MM.1S (cell line): ENCODE measurements around the gene MRPL52.

Experiments used
- DNase-seq: peaks from one replicate; pipeline ENCODE4 v3.0.0-alpha.2; 2015
- H2AFZ ChIP-seq: fragments of 300-600 bp; sonication (generic); 2 replicates; pipeline ENCODE4 v1.6.0; 2016; ENCODE audit warnings: antibody characterized with exemption, low read length
- H3F3A ChIP-seq: fragments of 300-600 bp; sonication (generic); 2 replicates; pipeline ENCODE4 v1.6.1; 2016; ENCODE audit warnings: mild to moderate bottlenecking, antibody characterized with exemption, low read length, moderate library complexity, mixed read lengths; ENCODE audit not compliant: insufficient read depth
- H3K27ac ChIP-seq: fragments of 300-600 bp; sonication (generic); 2 replicates; pipeline ENCODE4 v1.5.1; 2016; ENCODE audit warnings: mild to moderate bottlenecking, low read length
- H3K27me3 ChIP-seq: fragments of 300-600 bp; sonication (generic); replicated peaks from 2 replicates; pipeline ENCODE4 v1.6.0; 2016; ENCODE audit warnings: low read length; ENCODE audit not compliant: insufficient read depth
- H3K36me3 ChIP-seq: fragments of 300-600 bp; sonication (generic); replicated peaks from 2 replicates; pipeline ENCODE4 v1.6.1; 2016; ENCODE audit warnings: mild to moderate bottlenecking, low read length, mixed read lengths; ENCODE audit not compliant: insufficient read depth
- H3K4me1 ChIP-seq: fragments of 300-600 bp; sonication (generic); 2 replicates; pipeline ENCODE4 v1.6.1; 2016; ENCODE audit warnings: low read length, mixed read lengths
- H3K4me2 ChIP-seq: fragments of 300-600 bp; sonication (generic); 2 replicates; pipeline ENCODE4 v1.6.0; 2016; ENCODE audit warnings: low read depth, low read length
- H3K4me3 ChIP-seq: fragments of 300-600 bp; sonication (generic); 2 replicates; pipeline ENCODE4 v1.5.1; 2016; ENCODE audit warnings: low read length, mixed read lengths
- H3K79me2 ChIP-seq: fragments of 300-600 bp; sonication (generic); 2 replicates; pipeline ENCODE4 v1.6.1; 2016; ENCODE audit warnings: mixed run types, low read length, mixed read lengths
- H3K9ac ChIP-seq: fragments of 300-600 bp; sonication (generic); 2 replicates; pipeline ENCODE4 v1.6.1; 2016; ENCODE audit warnings: low read length, mixed read lengths
- H3K9me2 ChIP-seq: fragments of 300-600 bp; sonication (generic); replicated peaks from 2 replicates; pipeline ENCODE4 v1.6.1; 2016; ENCODE audit warnings: mild to moderate bottlenecking, low read length, mixed read lengths; ENCODE audit not compliant: insufficient read depth
- H3K9me3 ChIP-seq: fragments of 300-600 bp; sonication (generic); replicated peaks from 2 replicates; pipeline ENCODE4 v1.6.1; 2016; ENCODE audit warnings: mild to moderate bottlenecking, low read length, mixed read lengths; ENCODE audit not compliant: insufficient read depth
- H4K20me1 ChIP-seq: fragments of 300-600 bp; sonication (generic); 2 replicates; pipeline ENCODE4 v1.6.1; 2016; ENCODE audit warnings: mild to moderate bottlenecking, low read length, moderate library complexity, mixed read lengths; ENCODE audit not compliant: insufficient read depth
- CTCF ChIP-seq: fragments of 300-600 bp; sonication (generic); IDR thresholded peaks from 2 replicates; pipeline ENCODE4 v1.5.1; 2016; ENCODE audit warnings: antibody characterized with exemption, low read length, mixed read lengths
- EZH2 ChIP-seq: fragments of 300-600 bp; sonication (generic); optimal IDR thresholded peaks from 2 replicates; pipeline ENCODE3; 2017; ENCODE audit warnings: low read depth, mild to moderate bottlenecking, antibody characterized with exemption, low read length, mixed read lengths
- EZH2phosphoT487 ChIP-seq: fragments of 300-600 bp; sonication (generic); IDR thresholded peaks from 2 replicates; pipeline ENCODE4 v1.6.1; 2018; ENCODE audit warnings: antibody characterized with exemption, low read length

Gene MRPL52

GRCh38 chr14:22882064-22882463, 52.4 kb downstream of the MRPL52 start:
- Histone ChIP-seq H3K9me3 (no peaks in the 10 kb centered on the region), H4K20me1 (no peaks in the 10 kb centered on the region), H3K79me2 (no peaks in the 10 kb centered on the region), H3K27ac (no peak overlapping the region), H2AFZ (no peak overlapping the region), H3F3A (peaks cover 10% of the 10 kb centered on the region), H3K4me2 (no peak overlapping the region), H3K4me3 (no peak overlapping the region), H3K36me3 (no peaks in the 10 kb centered on the region), H3K4me1 (peaks cover 5% of the 10 kb centered on the region; the same call in 1 of the 2 replicates), H3K27me3 (no peaks in the 10 kb centered on the region), H3K9ac (no peak overlapping the region), H3K9me2 (no peaks in the 10 kb centered on the region)
- TF ChIP-seq CTCF, result no peak
- TF ChIP-seq EZH2phosphoT487, result no peak
- no peak for DNase-seq

DNA sequence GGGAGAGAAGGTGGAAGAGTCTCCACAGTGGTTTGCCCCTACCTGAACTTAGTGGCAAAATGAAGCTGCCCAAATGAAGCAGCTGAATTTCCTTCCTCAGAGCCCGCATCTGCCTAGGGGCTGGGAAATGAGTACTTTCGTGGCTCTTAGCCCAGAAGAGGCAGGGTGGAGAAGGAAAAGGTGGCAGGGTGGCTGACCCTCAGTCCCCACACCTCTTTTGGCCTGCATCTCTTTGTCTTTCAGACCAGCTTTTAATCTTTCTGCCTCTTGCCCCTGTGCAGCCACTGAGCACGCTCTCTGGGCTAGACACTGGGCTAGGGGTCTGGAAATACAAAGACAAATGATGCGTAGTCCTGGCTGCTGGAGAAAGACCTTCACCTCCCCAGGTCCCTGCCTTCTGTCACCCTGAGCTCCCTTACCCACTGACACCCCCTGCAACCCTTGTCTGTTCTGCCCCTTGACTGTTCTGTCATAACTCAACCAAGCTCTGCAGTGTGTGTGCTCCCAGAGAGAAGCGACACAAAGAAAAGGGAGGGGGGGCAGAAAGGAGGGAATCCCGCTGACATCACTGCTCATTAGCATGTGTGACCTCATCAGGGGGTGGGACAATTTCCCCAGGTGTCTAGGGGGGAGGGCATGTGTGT, 53.0 kb downstream of the MRPL52 start:
- H3K27me3 ChIP-seq, result no peaks in the 10 kb centered on the region
- H3F3A ChIP-seq, result peaks cover 14% of the 10 kb centered on the region
- TF ChIP-seq EZH2phosphoT487, result no peak
- TF ChIP-seq CTCF, result no peak
- TF ChIP-seq EZH2, result no peak
- no peak for DNase-seq
- H3K4me1 ChIP-seq, result peaks cover 5% of the 10 kb centered on the region; the same call in 1 of the 2 replicates
- no peaks in the 10 kb centered on the region for H4K20me1 ChIP-seq
- H3K36me3 ChIP-seq, result no peaks in the 10 kb centered on the region
- no peaks in the 10 kb centered on the region for H3K9me2 ChIP-seq
- no peak overlapping the region for H3K27ac ChIP-seq
- H3K9me3 ChIP-seq, result no peaks in the 10 kb centered on the region
- no peaks in the 10 kb centered on the region for H3K79me2 ChIP-seq
- no peak overlapping the region for H3K4me2 ChIP-seq
- H3K4me3 ChIP-seq, result no peak overlapping the region
- H2AFZ ChIP-seq, result no peak overlapping the region
- no peak overlapping the region for H3K9ac ChIP-seq

GRCh38 chr14:22883173-22883976, 53.7 kb downstream of the MRPL52 start, which contains the start of gene REM2:
Gene REM2, plus strand, starts transcription at chr14:22883222. Its CDS starts 66 bp downstream, at chr14:22883288.
- H3K9me3 ChIP-seq, result no peaks in the 10 kb centered on the region
- peaks cover 21% of the 10 kb centered on the region for H3F3A ChIP-seq
- H3K9me2 ChIP-seq, result no peaks in the 10 kb centered on the region
- H3K4me2 ChIP-seq, result no peak within 1 kb of the TSS
- no peak within 1 kb of the TSS for H3K9ac ChIP-seq
- no peak within 1 kb of the TSS for H3K4me3 ChIP-seq
- H3K4me1 ChIP-seq, result peaks cover 5% of the 10 kb centered on the region; the same call in 1 of the 2 replicates
- no peaks in the 10 kb centered on the region for H3K79me2 ChIP-seq
- no peaks in the 10 kb centered on the region for H3K27me3 ChIP-seq
- H2AFZ ChIP-seq, result no peak within 1 kb of the TSS
- H4K20me1 ChIP-seq, result no peaks in the 10 kb centered on the region
- no peak within 1 kb of the TSS for H3K27ac ChIP-seq
- no peak for DNase-seq
- TF ChIP-seq EZH2 (no peak), CTCF (no peak)
- H3K36me3 ChIP-seq, result no peaks in the 10 kb centered on the region
